Bronchial epithelial cell (primary cell): ENCODE measurements around the gene TAX1BP1. TPM values are rescaled to one million over a fixed set of nuclear protein-coding genes. Genes with fewer than 3 reads are reported as not detected.

ENCODE experiments used
- DNase-seq: peaks from one replicate; pipeline ENCODE4 v3.0.0-alpha.2; 2010; ENCODE audit warnings: low read depth
- FAIRE-seq: peaks from 2 replicates; lab custom pipeline; 2011; peaks lifted over from hg19 to GRCh38; lab: Jason Lieb, UNC
- H3K27me3 ChIP-seq: 2 replicates; pipeline ENCODE4 v1.5.1; 2011; ENCODE audit warnings: low read length; ENCODE audit not compliant: control insufficient read depth, insufficient read depth
- H3K36me3 ChIP-seq: 2 replicates; pipeline ENCODE4 v1.5.1; 2011; ENCODE audit warnings: low read length; ENCODE audit not compliant: control insufficient read depth, insufficient read depth
- H3K4me3 ChIP-seq: 2 replicates; pipeline ENCODE4 v1.5.1; 2011; ENCODE audit warnings: mild to moderate bottlenecking, low read depth, low read length, control low read depth
- total RNA-seq: library from RNA; depleted of rRNA; stranded (reverse); fragments of >200 nt; gene quantifications from 2 replicates; pipeline ENCODE4 v1.2.1, GENCODE V29; 2014
- TF ChIP-seq, protein P1 (sequence below): IDR thresholded peaks from 2 replicates; pipeline ENCODE4 v1.5.1; 2011; ENCODE audit warnings: mild to moderate bottlenecking, moderate library complexity, low read length, control low read depth, inconsistent platforms; ENCODE audit not compliant: insufficient read depth, severe bottlenecking

The TAX1BP1 gene
- total RNA-seq, 1 donor from 2014 or later, result 92.1 TPM

DNA sequence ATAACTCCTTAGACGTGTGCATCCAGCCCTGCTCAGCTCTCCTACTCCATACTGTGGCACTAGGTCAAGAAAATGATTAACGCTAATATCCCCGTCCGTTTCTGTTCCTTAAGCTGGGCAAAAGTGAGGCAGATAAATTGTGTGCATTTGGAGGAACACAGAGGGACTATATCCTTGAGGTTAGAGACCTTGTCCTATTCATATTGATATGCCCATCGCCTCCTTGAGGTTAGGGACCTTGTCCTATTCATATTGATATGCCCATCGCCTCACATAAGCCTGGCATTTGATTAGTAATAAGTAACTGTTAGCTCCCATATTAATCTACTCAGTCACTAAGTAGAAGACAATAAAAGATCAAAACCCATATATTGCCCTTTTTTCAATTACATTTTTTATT lies 12.9 kb upstream of the TAX1BP1 start:
- H3K27me3 ChIP-seq, result no peaks in the 10 kb centered on the region
- no peak for DNase-seq
- H3K36me3 ChIP-seq, result no peaks in the 10 kb centered on the region
- no peak overlapping the region for H3K4me3 ChIP-seq
- FAIRE-seq, result no peak
- TF ChIP-seq, protein P1, sequence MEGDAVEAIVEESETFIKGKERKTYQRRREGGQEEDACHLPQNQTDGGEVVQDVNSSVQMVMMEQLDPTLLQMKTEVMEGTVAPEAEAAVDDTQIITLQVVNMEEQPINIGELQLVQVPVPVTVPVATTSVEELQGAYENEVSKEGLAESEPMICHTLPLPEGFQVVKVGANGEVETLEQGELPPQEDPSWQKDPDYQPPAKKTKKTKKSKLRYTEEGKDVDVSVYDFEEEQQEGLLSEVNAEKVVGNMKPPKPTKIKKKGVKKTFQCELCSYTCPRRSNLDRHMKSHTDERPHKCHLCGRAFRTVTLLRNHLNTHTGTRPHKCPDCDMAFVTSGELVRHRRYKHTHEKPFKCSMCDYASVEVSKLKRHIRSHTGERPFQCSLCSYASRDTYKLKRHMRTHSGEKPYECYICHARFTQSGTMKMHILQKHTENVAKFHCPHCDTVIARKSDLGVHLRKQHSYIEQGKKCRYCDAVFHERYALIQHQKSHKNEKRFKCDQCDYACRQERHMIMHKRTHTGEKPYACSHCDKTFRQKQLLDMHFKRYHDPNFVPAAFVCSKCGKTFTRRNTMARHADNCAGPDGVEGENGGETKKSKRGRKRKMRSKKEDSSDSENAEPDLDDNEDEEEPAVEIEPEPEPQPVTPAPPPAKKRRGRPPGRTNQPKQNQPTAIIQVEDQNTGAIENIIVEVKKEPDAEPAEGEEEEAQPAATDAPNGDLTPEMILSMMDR, result no peak

DNA sequence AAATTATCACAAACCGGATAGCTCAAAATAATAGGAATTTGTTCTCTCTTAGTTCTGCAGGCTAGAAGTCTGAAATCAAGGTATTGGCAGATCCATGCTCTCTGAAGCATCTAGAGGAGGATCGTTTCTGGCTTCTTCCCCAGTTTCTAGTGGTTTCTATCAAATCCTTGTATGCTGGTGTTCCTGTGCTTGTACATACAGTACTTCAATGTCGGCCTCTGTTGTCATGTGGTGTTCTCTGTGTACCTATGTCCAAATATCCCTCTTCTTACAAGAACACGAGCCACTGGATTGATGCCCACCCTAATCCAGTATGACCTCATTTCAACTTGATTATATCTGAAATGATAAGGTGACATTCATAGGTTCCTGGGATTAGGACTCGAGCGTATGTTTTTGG lies 9.8 kb upstream of the TAX1BP1 start:
- FAIRE-seq (no peak), DNase-seq (no peak)
- TF ChIP-seq, protein P1, result no peak

DNA sequence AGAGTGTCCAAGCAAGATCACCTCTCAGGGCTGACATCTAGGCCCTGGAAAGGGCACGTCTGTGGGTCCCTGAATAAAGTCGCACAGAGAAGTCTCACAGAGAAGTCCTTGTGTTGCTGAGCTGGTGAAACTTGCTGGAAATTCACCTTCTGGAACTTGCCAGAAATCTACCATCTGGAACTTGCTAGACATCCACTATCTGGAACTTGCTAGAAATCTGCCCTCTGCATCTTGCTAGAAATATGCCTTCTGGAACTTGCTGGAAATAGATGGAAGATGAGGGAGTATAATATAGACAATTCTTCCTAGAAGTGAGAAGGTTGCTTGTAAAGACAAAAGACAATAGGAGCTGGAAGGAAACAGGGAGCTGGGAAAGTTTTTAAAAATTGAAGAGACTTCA lies 5.4 kb upstream of the TAX1BP1 start:
- FAIRE-seq (no peak), DNase-seq (no peak)
- TF ChIP-seq, protein P1, result no peak
- Histone ChIP-seq H3K27me3 (no peaks in the 10 kb centered on the region), H3K36me3 (no peaks in the 10 kb centered on the region), H3K4me3 (no peak overlapping the region)

More for the DNA sequence above, 9.8 kb upstream of the TAX1BP1 start:
- H3K4me3 ChIP-seq, result no peak overlapping the region
- H3K27me3 ChIP-seq, result no peaks in the 10 kb centered on the region
- H3K36me3 ChIP-seq, result no peaks in the 10 kb centered on the region

DNA sequence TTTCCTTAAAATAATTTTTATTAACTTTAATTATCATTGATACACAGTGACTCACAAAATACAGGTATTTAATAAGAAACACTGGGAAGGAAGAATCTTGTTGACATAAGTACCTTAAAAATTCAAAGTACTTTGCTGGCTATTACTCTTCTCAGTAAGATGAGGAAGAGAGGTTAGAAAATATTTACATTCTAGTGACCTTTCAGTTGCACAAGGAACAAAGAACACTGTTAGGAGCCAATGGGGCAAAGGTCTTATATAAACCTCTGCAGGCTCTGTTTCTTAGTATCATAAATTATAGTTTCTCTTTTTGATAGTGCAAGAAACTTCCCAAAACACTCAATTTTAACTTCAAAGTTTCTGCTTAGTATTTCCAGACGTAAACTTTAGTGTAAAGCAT lies 4.8 kb upstream of the TAX1BP1 start:
- H3K4me3 ChIP-seq, result no peak overlapping the region
- no peaks in the 10 kb centered on the region for H3K27me3 ChIP-seq
- no peak for FAIRE-seq
- no peak for DNase-seq
- H3K36me3 ChIP-seq, result no peaks in the 10 kb centered on the region
- TF ChIP-seq, protein P1, result no peak

DNA sequence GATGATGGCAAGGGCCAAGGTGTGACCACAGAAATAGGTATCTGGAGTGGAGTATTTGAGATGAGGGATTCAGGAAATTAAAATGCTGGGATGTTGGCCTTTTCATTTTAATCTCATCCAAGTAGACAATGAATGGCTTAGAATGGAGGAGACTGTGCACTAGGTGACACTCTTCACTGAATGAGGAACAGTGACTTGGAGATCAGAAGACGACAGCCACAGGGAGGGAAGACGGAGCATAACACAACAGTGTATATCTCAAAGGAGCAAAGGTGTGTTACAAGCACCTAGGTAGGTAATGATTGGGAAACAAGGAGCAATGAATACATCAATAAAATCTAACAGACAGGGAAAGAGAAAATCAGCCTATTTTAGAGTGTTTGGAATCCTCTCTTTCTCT lies 4.1 kb upstream of the TAX1BP1 start:
- Histone ChIP-seq H3K27me3 (no peaks in the 10 kb centered on the region), H3K36me3 (no peaks in the 10 kb centered on the region), H3K4me3 (no peak overlapping the region)
- FAIRE-seq, result no peak
- TF ChIP-seq, protein P1, result no peak
- DNase-seq, result no peak

DNA sequence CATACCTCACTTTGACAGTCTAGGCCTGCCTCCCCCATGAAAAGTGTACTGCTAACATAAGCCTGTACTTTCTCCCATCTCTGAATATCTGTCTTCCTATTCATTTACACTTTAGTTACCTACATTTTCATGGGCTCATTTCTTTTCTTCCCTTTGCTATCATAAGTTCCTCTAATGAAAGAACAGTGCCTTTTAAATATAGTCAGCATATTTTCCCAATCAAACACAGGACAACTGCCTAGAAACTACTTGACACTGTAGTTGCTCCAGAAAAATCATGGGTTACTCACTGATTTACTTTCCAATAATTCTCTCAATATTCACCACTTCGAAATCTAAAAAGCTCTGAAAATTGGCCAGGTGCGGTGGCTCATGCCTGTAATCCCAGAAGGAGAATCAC lies 2.8 kb upstream of the TAX1BP1 start:
- no peaks in the 10 kb centered on the region for H3K36me3 ChIP-seq
- H3K4me3 ChIP-seq, result no peak overlapping the region
- DNase-seq, result no peak
- no peaks in the 10 kb centered on the region for H3K27me3 ChIP-seq
- no peak for FAIRE-seq
- TF ChIP-seq, protein P1, result no peak
